Measurements from ENCODE around the gene GCG.

Gene GCG

GRCh38 chr2:162175714-162176113 lies 23.7 kb upstream of the GCG start:
- no peak overlapping the region for H3K9ac ChIP-seq
- no peaks in the 10 kb centered on the region for H4K20me1 ChIP-seq (ENCODE audit: insufficient read depth)
- no peak overlapping the region for H2AFZ ChIP-seq (ENCODE audit: low read depth)
- H3K79me2 ChIP-seq (ENCODE audit: insufficient read depth, low read depth): no peaks in the 10 kb centered on the region
- H3K36me3 ChIP-seq (ENCODE audit: insufficient read depth): no peaks in the 10 kb centered on the region
- H3K4me2 ChIP-seq: no peak overlapping the region
- no peak for TF ChIP-seq CTCF (conservative IDR thresholded peaks at IDR 0.05; ENCODE audit: low read depth, low read length)
- no peak overlapping the region for H3K27ac ChIP-seq
- H3K4me3 ChIP-seq (IDR thresholded peaks at IDR 0.05; ENCODE audit: insufficient read depth, low read depth, low read length): no peak overlapping the region
- no peaks in the 10 kb centered on the region for H3K27me3 ChIP-seq (ENCODE audit: insufficient read depth, low read depth)
- H3K4me1 ChIP-seq (ENCODE audit: low read depth, poor library complexity, severe bottlenecking): no peaks in the 10 kb centered on the region

GRCh38 chr2:162174746-162175145 lies 22.7 kb upstream of the GCG start:
- no peak for TF ChIP-seq CTCF (conservative IDR thresholded peaks at IDR 0.05; ENCODE audit: low read depth, low read length)
- no peak overlapping the region for H3K4me2 ChIP-seq
- no peaks in the 10 kb centered on the region for H3K4me1 ChIP-seq (ENCODE audit: low read depth, poor library complexity, severe bottlenecking)
- H3K27me3 ChIP-seq (ENCODE audit: insufficient read depth, low read depth): no peaks in the 10 kb centered on the region
- no peak overlapping the region for H3K9ac ChIP-seq
- no peak overlapping the region for H2AFZ ChIP-seq (ENCODE audit: low read depth)
- H3K4me3 ChIP-seq (IDR thresholded peaks at IDR 0.05; ENCODE audit: insufficient read depth, low read depth, low read length): no peak overlapping the region
- no peaks in the 10 kb centered on the region for H4K20me1 ChIP-seq (ENCODE audit: insufficient read depth)
- H3K36me3 ChIP-seq (ENCODE audit: insufficient read depth): no peaks in the 10 kb centered on the region
- no peaks in the 10 kb centered on the region for H3K79me2 ChIP-seq (ENCODE audit: insufficient read depth, low read depth)
- no peak overlapping the region for H3K27ac ChIP-seq

- no peaks in the 10 kb centered on the region for H3K79me2 ChIP-seq (ENCODE audit: insufficient read depth, low read depth)
- H3K4me1 ChIP-seq (ENCODE audit: low read depth, poor library complexity, severe bottlenecking): no peaks in the 10 kb centered on the region
- no peaks in the 10 kb centered on the region for H3K36me3 ChIP-seq (ENCODE audit: insufficient read depth)
- no peak for TF ChIP-seq CTCF (conservative IDR thresholded peaks at IDR 0.05; ENCODE audit: low read depth, low read length)
- H2AFZ ChIP-seq (ENCODE audit: low read depth): no peak overlapping the region
- no peaks in the 10 kb centered on the region for H4K20me1 ChIP-seq (ENCODE audit: insufficient read depth)
- no peak overlapping the region for H3K27ac ChIP-seq
- no peak overlapping the region for H3K4me2 ChIP-seq
- no peaks in the 10 kb centered on the region for H3K27me3 ChIP-seq (ENCODE audit: insufficient read depth, low read depth)
- H3K4me3 ChIP-seq (IDR thresholded peaks at IDR 0.05; ENCODE audit: insufficient read depth, low read depth, low read length): no peak overlapping the region
- no peak overlapping the region for H3K9ac ChIP-seq
These were observed 20.8 kb upstream of the GCG start for GRCh38 chr2:162172802-162173370.

- no peak overlapping the region for H3K27ac ChIP-seq
- no peaks in the 10 kb centered on the region for H4K20me1 ChIP-seq (ENCODE audit: insufficient read depth)
- no peaks in the 10 kb centered on the region for H3K4me1 ChIP-seq (ENCODE audit: low read depth, poor library complexity, severe bottlenecking)
- H3K4me2 ChIP-seq: no peak overlapping the region
- H3K4me3 ChIP-seq (IDR thresholded peaks at IDR 0.05; ENCODE audit: insufficient read depth, low read depth, low read length): no peak overlapping the region
- no peaks in the 10 kb centered on the region for H3K79me2 ChIP-seq (ENCODE audit: insufficient read depth, low read depth)
- no peaks in the 10 kb centered on the region for H3K36me3 ChIP-seq (ENCODE audit: insufficient read depth)
- no peak for TF ChIP-seq CTCF (conservative IDR thresholded peaks at IDR 0.05; ENCODE audit: low read depth, low read length)
- no peaks in the 10 kb centered on the region for H3K27me3 ChIP-seq (ENCODE audit: insufficient read depth, low read depth)
- H2AFZ ChIP-seq (ENCODE audit: low read depth): no peak overlapping the region
- H3K9ac ChIP-seq: no peak overlapping the region
These were observed 14.7 kb upstream of the GCG start for GRCh38 chr2:162166745-162167144.

All from KMS-11 (cell line).